A549 (cell line): ENCODE results near the gene SDC4.

ENCODE experiments used
- BHLHE40 ChIP-seq: IDR thresholded peaks from 2 replicates; pipeline ENCODE4 v1.6.1; 2012; ENCODE audit warnings: low read depth, low read length, inconsistent platforms
- CEBPB ChIP-seq, 2 experiments: fragments of >200 bp in 1 of 2; sonication (Bioruptor Twin) in 1 of 2; formaldehyde crosslinking in 1 of 2; IDR thresholded peaks; 2 replicates each; pipeline ENCODE4 v1.6.1; 2012 to 2016
- CHD4 ChIP-seq: fragments of 200-600 bp; sonication (generic); IDR thresholded peaks from 2 replicates; pipeline ENCODE4 v1.6.1; 2016; ENCODE audit warnings: antibody characterized with exemption, mild to moderate bottlenecking, borderline replicate concordance
- CTCF ChIP-seq: fragments of >200 bp; sonication (Bioruptor Twin); formaldehyde crosslinking; IDR thresholded peaks from 3 replicates; pipeline ENCODE4 v1.5.1; 2016
- EP300 ChIP-seq, 2 experiments: fragments of >200 bp; sonication (Bioruptor Twin); formaldehyde crosslinking; IDR thresholded peaks; 2 replicates in 1 of 2; 3 replicates in 1 of 2; pipeline ENCODE4 v1.6.1; 2016 to 2017
- HDAC2 ChIP-seq: fragments of 200-600 bp; sonication (generic); IDR thresholded peaks from 2 replicates; pipeline ENCODE4 v1.6.1; 2016
- JUN ChIP-seq, 2 experiments: fragments of >200 bp; sonication (Bioruptor Twin); formaldehyde crosslinking; IDR thresholded peaks; 2 replicates in 1 of 2; 3 replicates in 1 of 2; pipeline ENCODE4 v1.6.1; 2016 to 2017
- POLR2A ChIP-seq: IDR thresholded peaks from 2 replicates; pipeline ENCODE4 v1.6.1; 2012; ENCODE audit warnings: mild to moderate bottlenecking, low read length
- RARB ChIP-seq: fragments of 250-450 bp; sonication (Bioruptor Pico); IDR thresholded peaks from 2 replicates; pipeline ENCODE4 v1.8.0; 2021; ENCODE audit warnings: mild to moderate bottlenecking, moderate library complexity
- RNF2 ChIP-seq: fragments of 200-600 bp; sonication (generic); IDR thresholded peaks from 2 replicates; pipeline ENCODE4 v1.6.1; 2016; ENCODE audit warnings: low read depth, mild to moderate bottlenecking, antibody characterized with exemption, moderate library complexity, borderline replicate concordance
- ZNF302 ChIP-seq: fragments of 250-450 bp; sonication (Bioruptor Pico); IDR thresholded peaks from 2 replicates; pipeline ENCODE4 v1.9.0; 2021; ENCODE audit warnings: inconsistent platforms, mild to moderate bottlenecking, moderate library complexity
- TF ChIP-seq, protein P1 (sequence below): IDR thresholded peaks from 2 replicates; pipeline ENCODE4 v1.6.1; 2012
- TF ChIP-seq, protein P2 (sequence below): fragments of 450-650 bp; IDR thresholded peaks from 2 replicates; pipeline ENCODE4 v1.6.1; 2014; ENCODE audit warnings: antibody characterized with exemption
- TF ChIP-seq, protein P3 (sequence below): fragments of 200-600 bp; sonication (generic); IDR thresholded peaks from 2 replicates; pipeline ENCODE4 v1.6.1; 2016; ENCODE audit warnings: antibody characterized with exemption, mild to moderate bottlenecking, moderate library complexity

- no peak for TF ChIP-seq CTCF
- no peak for TF ChIP-seq EP300 (IDR thresholded peaks at IDR 0.05)
- no peak for TF ChIP-seq POLR2A
- TF ChIP-seq, protein P1, sequence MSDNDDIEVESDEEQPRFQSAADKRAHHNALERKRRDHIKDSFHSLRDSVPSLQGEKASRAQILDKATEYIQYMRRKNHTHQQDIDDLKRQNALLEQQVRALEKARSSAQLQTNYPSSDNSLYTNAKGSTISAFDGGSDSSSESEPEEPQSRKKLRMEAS, result no peak
- TF ChIP-seq CHD4, result no peak
- TF ChIP-seq RNF2, result no peak
- TF ChIP-seq, protein P2, sequence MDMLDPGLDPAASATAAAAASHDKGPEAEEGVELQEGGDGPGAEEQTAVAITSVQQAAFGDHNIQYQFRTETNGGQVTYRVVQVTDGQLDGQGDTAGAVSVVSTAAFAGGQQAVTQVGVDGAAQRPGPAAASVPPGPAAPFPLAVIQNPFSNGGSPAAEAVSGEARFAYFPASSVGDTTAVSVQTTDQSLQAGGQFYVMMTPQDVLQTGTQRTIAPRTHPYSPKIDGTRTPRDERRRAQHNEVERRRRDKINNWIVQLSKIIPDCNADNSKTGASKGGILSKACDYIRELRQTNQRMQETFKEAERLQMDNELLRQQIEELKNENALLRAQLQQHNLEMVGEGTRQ, result no peak
- no peak for TF ChIP-seq CEBPB (IDR thresholded peaks at IDR 0.05)
- TF ChIP-seq HDAC2, result no peak
- TF ChIP-seq JUN (IDR thresholded peaks at IDR 0.05), result no peak
- TF ChIP-seq, protein P3, sequence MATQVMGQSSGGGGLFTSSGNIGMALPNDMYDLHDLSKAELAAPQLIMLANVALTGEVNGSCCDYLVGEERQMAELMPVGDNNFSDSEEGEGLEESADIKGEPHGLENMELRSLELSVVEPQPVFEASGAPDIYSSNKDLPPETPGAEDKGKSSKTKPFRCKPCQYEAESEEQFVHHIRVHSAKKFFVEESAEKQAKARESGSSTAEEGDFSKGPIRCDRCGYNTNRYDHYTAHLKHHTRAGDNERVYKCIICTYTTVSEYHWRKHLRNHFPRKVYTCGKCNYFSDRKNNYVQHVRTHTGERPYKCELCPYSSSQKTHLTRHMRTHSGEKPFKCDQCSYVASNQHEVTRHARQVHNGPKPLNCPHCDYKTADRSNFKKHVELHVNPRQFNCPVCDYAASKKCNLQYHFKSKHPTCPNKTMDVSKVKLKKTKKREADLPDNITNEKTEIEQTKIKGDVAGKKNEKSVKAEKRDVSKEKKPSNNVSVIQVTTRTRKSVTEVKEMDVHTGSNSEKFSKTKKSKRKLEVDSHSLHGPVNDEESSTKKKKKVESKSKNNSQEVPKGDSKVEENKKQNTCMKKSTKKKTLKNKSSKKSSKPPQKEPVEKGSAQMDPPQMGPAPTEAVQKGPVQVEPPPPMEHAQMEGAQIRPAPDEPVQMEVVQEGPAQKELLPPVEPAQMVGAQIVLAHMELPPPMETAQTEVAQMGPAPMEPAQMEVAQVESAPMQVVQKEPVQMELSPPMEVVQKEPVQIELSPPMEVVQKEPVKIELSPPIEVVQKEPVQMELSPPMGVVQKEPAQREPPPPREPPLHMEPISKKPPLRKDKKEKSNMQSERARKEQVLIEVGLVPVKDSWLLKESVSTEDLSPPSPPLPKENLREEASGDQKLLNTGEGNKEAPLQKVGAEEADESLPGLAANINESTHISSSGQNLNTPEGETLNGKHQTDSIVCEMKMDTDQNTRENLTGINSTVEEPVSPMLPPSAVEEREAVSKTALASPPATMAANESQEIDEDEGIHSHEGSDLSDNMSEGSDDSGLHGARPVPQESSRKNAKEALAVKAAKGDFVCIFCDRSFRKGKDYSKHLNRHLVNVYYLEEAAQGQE, result no peak
- no peak for TF ChIP-seq ZNF302 (CRISPR knock-in tag)
- TF ChIP-seq BHLHE40, result no peak
- TF ChIP-seq RARB (CRISPR knock-in tag), result no peak
Measured at GRCh38 chr20:45328451-45328850, 19.8 kb downstream of the SDC4 start.
